Natural killer cell treated with Interleukin-12 subunit alpha and Interleukin-12 subunit beta and Interleukin-15 and Interleukin-18, amount 100 ng/mL, for 72 hours (primary cell): Measurements from ENCODE around the gene ATP5PD. TPM values are rescaled to one million over a fixed set of nuclear protein-coding genes. Genes with fewer than 3 reads are reported as not detected.
A peak's percentile ranks its signal among the peaks of the same experiment; 100 is the strongest.
"Not testable (repeated sequence)": the region's sequence is repeated elsewhere in the genome, so short reads cannot be mapped to it uniquely, and the experiment has no call there.

Source experiments
- ATAC-seq, 2 donors: fragments of 150-1000 bp; cut with Tn5 transposase in 1 of 2; sonication (Bioruptor Pico), chemical (Tn5 transposase) in 1 of 2; 2 replicates each; pipeline ENCODE4 v1.10.0; 2021
- DNase-seq: peaks from one replicate; pipeline ENCODE4 v3.0.0; 2022; ENCODE audit warnings: low spot score
- H3K27ac Mint-ChIP-seq, 2 donors: 1 replicate in 1 of 2; 2 replicates in 1 of 2; pipeline ENCODE4 v1.8.0; 2022; ENCODE audit warnings: mixed read lengths in 2 of 2, mild to moderate bottlenecking in 1 of 2, moderate library complexity in 1 of 2
- H3K27me3 Mint-ChIP-seq, 2 donors: 1 replicate in 1 of 2; 2 replicates in 1 of 2; pipeline ENCODE4 v1.8.0; 2022; ENCODE audit warnings: mixed read lengths in 2 of 2
- H3K36me3 Mint-ChIP-seq: one replicate; pipeline ENCODE4 v1.8.0; 2022; ENCODE audit warnings: mixed read lengths
- H3K4me1 Mint-ChIP-seq, 2 donors: 1 replicate in 1 of 2; 2 replicates in 1 of 2; pipeline ENCODE4 v1.8.0; 2022; ENCODE audit warnings: low read depth in 2 of 2, mixed read lengths in 2 of 2, mild to moderate bottlenecking in 1 of 2
- H3K4me3 Mint-ChIP-seq: one replicate; pipeline ENCODE4 v1.8.0; 2022; ENCODE audit warnings: mixed read lengths
- H3K9me3 Mint-ChIP-seq: 2 replicates; pipeline ENCODE4 v1.8.0; 2022; ENCODE audit warnings: mixed read lengths
- total RNA-seq, 2 donors: library from RNA; stranded (reverse); gene quantifications; one replicate each; pipeline ENCODE4 v1.2.3, GENCODE V29; 2022

The ATP5PD gene
- total RNA-seq, 2 donors from 2014 or later, result 153 to 187 TPM

- DNase-seq (no peak), ATAC-seq (no peak)
- Mint-ChIP-seq H3K4me1 (peaks cover 13 to 19% of the 10 kb centered on the region in 2 donors), H3K9me3 (no peaks in the 10 kb centered on the region), H3K27me3 (no peaks in the 10 kb centered on the region), H3K36me3 (peaks cover 12% of the 10 kb centered on the region), H3K4me3 (no peak overlapping the region), H3K27ac (no peak overlapping the region)
These were observed 5.2 kb upstream of the ATP5PD start for GRCh38 chr17:75051941-75052340.

GRCh38 chr17:75049706-75050105 lies 2.9 kb upstream of the ATP5PD start:
- Mint-ChIP-seq H3K27me3 (no peaks in the 10 kb centered on the region), H3K36me3 (peaks cover 12% of the 10 kb centered on the region), H3K4me3 (no peak overlapping the region), H3K4me1 (peaks cover 27 to 36% of the 10 kb centered on the region in 2 donors), H3K9me3 (no peaks in the 10 kb centered on the region), H3K27ac (peak overlapping the region in 1 of 2 donors; percentile 93)
- DNase-seq (no peak), ATAC-seq (no peak)

- Mint-ChIP-seq H3K36me3 (peaks cover 12% of the 10 kb centered on the region), H3K27me3 (no peaks in the 10 kb centered on the region), H3K4me3 (peak overlapping the region; percentile 98), H3K9me3 (no peaks in the 10 kb centered on the region), H3K27ac (peak overlapping the region in 1 of 2 donors; percentile 93), H3K4me1 (peaks cover 30 to 39% of the 10 kb centered on the region in 2 donors)
- ATAC-seq, result no peak
- DNase-seq, result no peak
These were observed 2.3 kb upstream of the ATP5PD start for GRCh38 chr17:75049057-75049456.

- no peaks in the 10 kb centered on the region for H3K27me3 Mint-ChIP-seq
- peak overlapping the region; percentile 81 to 93 for H3K27ac Mint-ChIP-seq
- no peaks in the 10 kb centered on the region for H3K9me3 Mint-ChIP-seq
- peaks cover 12% of the 10 kb centered on the region for H3K36me3 Mint-ChIP-seq
- peak overlapping the region; percentile 98 for H3K4me3 Mint-ChIP-seq
- no peak for DNase-seq
- H3K4me1 Mint-ChIP-seq, result peaks cover 30 to 39% of the 10 kb centered on the region in 2 donors
- no peak for ATAC-seq
These were observed 1.6 kb upstream of the ATP5PD start for GRCh38 chr17:75048249-75048878.

- H3K27ac Mint-ChIP-seq, result peak overlapping the region; percentile 81 to 93
- H3K36me3 Mint-ChIP-seq, result peaks cover 7% of the 10 kb centered on the region
- H3K4me3 Mint-ChIP-seq, result peak overlapping the region; percentile 98
- H3K27me3 Mint-ChIP-seq, result no peaks in the 10 kb centered on the region
- H3K9me3 Mint-ChIP-seq, result no peaks in the 10 kb centered on the region
- H3K4me1 Mint-ChIP-seq, result peaks cover 30 to 39% of the 10 kb centered on the region in 2 donors
- peak in 1 of 2 donors; percentile 1 for ATAC-seq
- peak; percentile 68 for DNase-seq
These were observed 779 bp upstream of the ATP5PD start for GRCh38 chr17:75047398-75048098.

GRCh38 chr17:75045946-75046406 lies 793 bp downstream of the ATP5PD start:
- peak overlapping the region; percentile 98 for H3K4me3 Mint-ChIP-seq
- H3K4me1 Mint-ChIP-seq, result peaks cover 30 to 39% of the 10 kb centered on the region in 2 donors
- not testable (repeated sequence) for DNase-seq, H3K27me3 Mint-ChIP-seq, H3K36me3 Mint-ChIP-seq, ATAC-seq, H3K9me3 Mint-ChIP-seq
- peak overlapping the region; percentile 96 to 98 for H3K27ac Mint-ChIP-seq

GRCh38 chr17:75044716-75045115 lies 2.1 kb downstream of the ATP5PD start:
- Mint-ChIP-seq H3K4me1 (peaks cover 33 to 39% of the 10 kb centered on the region in 2 donors), H3K4me3 (peak overlapping the region; percentile 59), H3K27ac (peak overlapping the region; percentile 48 to 70), H3K36me3 (peaks cover 15% of the 10 kb centered on the region), H3K27me3 (no peaks in the 10 kb centered on the region), H3K9me3 (no peaks in the 10 kb centered on the region)
- ATAC-seq, result no peak
- DNase-seq, result no peak

- DNase-seq, H3K9me3 Mint-ChIP-seq, H3K27ac Mint-ChIP-seq, H3K4me3 Mint-ChIP-seq, ATAC-seq, H3K27me3 Mint-ChIP-seq: not testable (repeated sequence)
- peaks cover 19% of the 10 kb centered on the region for H3K36me3 Mint-ChIP-seq
- H3K4me1 Mint-ChIP-seq, result peaks cover 33 to 34% of the 10 kb centered on the region in 2 donors
These were observed 3.0 kb downstream of the ATP5PD start for GRCh38 chr17:75043789-75044188.

GRCh38 chr17:75041656-75042280 lies 5.0 kb downstream of the ATP5PD start:
- DNase-seq (no peak), ATAC-seq (no peak)
- no peaks in the 10 kb centered on the region for H3K9me3 Mint-ChIP-seq
- peaks cover 20 to 23% of the 10 kb centered on the region in 2 donors for H3K4me1 Mint-ChIP-seq
- no peak overlapping the region for H3K27ac Mint-ChIP-seq
- H3K36me3 Mint-ChIP-seq, result peaks cover 24% of the 10 kb centered on the region
- H3K27me3 Mint-ChIP-seq, result no peaks in the 10 kb centered on the region
- no peak overlapping the region for H3K4me3 Mint-ChIP-seq

- H3K27ac Mint-ChIP-seq, result no peak overlapping the region
- no peak overlapping the region for H3K4me3 Mint-ChIP-seq
- peaks cover 12 to 21% of the 10 kb centered on the region in 2 donors for H3K4me1 Mint-ChIP-seq
- DNase-seq (no peak), ATAC-seq (no peak)
- peaks cover 24% of the 10 kb centered on the region for H3K36me3 Mint-ChIP-seq
- H3K27me3 Mint-ChIP-seq, result no peaks in the 10 kb centered on the region
- H3K9me3 Mint-ChIP-seq, result no peaks in the 10 kb centered on the region
These were observed 7.5 kb downstream of the ATP5PD start for GRCh38 chr17:75039238-75039637.

- peak overlapping the region; percentile 30 for H3K4me3 Mint-ChIP-seq
These were observed 10.0 kb downstream of the ATP5PD start for GRCh38 chr17:75036643-75037268.

GRCh38 chr17:75034236-75034908 lies 12.4 kb downstream of the ATP5PD start:
- peaks cover 32 to 33% of the 10 kb centered on the region in 2 donors for H3K4me1 Mint-ChIP-seq
- H3K4me3 Mint-ChIP-seq, result peak overlapping the region; percentile 97
- H3K27ac Mint-ChIP-seq, result peak overlapping the region; percentile 97
- H3K36me3 Mint-ChIP-seq, result peaks cover 11% of the 10 kb centered on the region
- H3K27me3 Mint-ChIP-seq, result peaks cover 0 to 5% of the 10 kb centered on the region in 2 donors
- ATAC-seq (peak; percentile 81 to 84), DNase-seq (peak; percentile 87)
- no peaks in the 10 kb centered on the region for H3K9me3 Mint-ChIP-seq

More at GRCh38 chr17:75036643-75037268, 10.0 kb downstream of the ATP5PD start:
- Mint-ChIP-seq H3K36me3 (peaks cover 24% of the 10 kb centered on the region), H3K4me1 (peaks cover 32 to 37% of the 10 kb centered on the region in 2 donors), H3K27me3 (peaks cover 0 to 5% of the 10 kb centered on the region in 2 donors), H3K9me3 (no peaks in the 10 kb centered on the region), H3K27ac (peak overlapping the region; percentile 31 to 44)
- ATAC-seq, result no peak
- DNase-seq, result no peak
